ENCODE data around the gene WDR1.

DNA sequence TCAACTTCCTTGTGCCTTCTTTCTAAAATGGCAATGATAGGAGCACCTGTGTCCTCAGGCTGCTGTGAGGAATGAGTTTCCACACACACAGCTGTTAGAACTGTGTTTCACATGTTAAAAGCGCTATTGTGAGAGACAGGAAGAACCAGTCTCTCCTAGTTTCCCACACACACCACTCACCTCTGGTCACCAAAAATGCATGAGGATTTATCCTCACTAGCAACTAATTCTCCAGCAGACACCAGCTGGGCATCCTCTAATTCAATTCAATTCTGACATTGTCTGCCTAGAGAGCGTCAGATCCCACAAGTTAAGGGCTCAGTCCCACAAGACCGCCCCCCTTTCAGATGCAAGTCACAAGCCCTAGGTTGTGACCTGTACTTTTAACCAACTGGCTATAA lies 66.3 kb downstream of the WDR1 start:
- TF ChIP-seq, protein P1, sequence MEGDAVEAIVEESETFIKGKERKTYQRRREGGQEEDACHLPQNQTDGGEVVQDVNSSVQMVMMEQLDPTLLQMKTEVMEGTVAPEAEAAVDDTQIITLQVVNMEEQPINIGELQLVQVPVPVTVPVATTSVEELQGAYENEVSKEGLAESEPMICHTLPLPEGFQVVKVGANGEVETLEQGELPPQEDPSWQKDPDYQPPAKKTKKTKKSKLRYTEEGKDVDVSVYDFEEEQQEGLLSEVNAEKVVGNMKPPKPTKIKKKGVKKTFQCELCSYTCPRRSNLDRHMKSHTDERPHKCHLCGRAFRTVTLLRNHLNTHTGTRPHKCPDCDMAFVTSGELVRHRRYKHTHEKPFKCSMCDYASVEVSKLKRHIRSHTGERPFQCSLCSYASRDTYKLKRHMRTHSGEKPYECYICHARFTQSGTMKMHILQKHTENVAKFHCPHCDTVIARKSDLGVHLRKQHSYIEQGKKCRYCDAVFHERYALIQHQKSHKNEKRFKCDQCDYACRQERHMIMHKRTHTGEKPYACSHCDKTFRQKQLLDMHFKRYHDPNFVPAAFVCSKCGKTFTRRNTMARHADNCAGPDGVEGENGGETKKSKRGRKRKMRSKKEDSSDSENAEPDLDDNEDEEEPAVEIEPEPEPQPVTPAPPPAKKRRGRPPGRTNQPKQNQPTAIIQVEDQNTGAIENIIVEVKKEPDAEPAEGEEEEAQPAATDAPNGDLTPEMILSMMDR (conservative IDR thresholded peaks at IDR 0.05): no peak
- TF ChIP-seq ZFX (IDR thresholded peaks at IDR 0.05): no peak

All from C4-2B (cell line).